GM12878 (cell line): ENCODE data around the gene CCDC34. TPM values are rescaled to one million over a fixed set of nuclear protein-coding genes. Genes with fewer than 3 reads are reported as not detected.

Experiments used
- ATAC-seq: fragments of 200-7000 bp; cut with Tn5 transposase; 3 replicates; pipeline ENCODE4 v1.9.1; 2020; ENCODE audit warnings: mild to moderate bottlenecking, moderate library complexity
- BruUV-seq: library from RNA; stranded (reverse); fragments of 400-500 nt; replicated peaks from 2 replicates; lab custom pipeline; 2021; lab: Mats Ljungman, UMichigan
- CTCF ChIA-PET: fragments of 300-600 bp; sonication (Branson Sonifier 250); formaldehyde crosslinking; extraction: SDS; loops from one replicate; lab custom pipeline; 2021; ENCODE audit warnings: inconsistent platforms; lab: Yijun Ruan, JAX
- POLR2A ChIA-PET: fragments of 350-600 bp; formaldehyde crosslinking; extraction: SDS; loops from one replicate; lab custom pipeline; 2021; ENCODE audit warnings: inconsistent platforms; lab: Charles Lee
- RAD21 ChIA-PET: fragments of 300-600 bp; sonication (Branson Sonifier 250); formaldehyde crosslinking; loops from one replicate; lab custom pipeline; 2023; ENCODE audit warnings: antibody characterized with exemption; ENCODE audit not compliant: unreplicated experiment; lab: Charles Lee
- SMC1A ChIA-PET: fragments of 300-600 bp; sonication (Branson Sonifier 250); formaldehyde crosslinking; loops from one replicate; lab custom pipeline; 2023; ENCODE audit not compliant: unreplicated experiment, uncharacterized antibody; lab: Charles Lee
- DNase-seq: peaks from one replicate; pipeline ENCODE4 v3.0.0-alpha.2; 2011; ENCODE audit warnings: low read depth, low spot score
- FAIRE-seq: peaks from 3 replicates; lab custom pipeline; 2011; peaks lifted over from hg19 to GRCh38; lab: Jason Lieb, UNC
- H2AFZ ChIP-seq: 2 replicates; pipeline ENCODE4 v1.6.0; 2011; ENCODE audit warnings: low read depth, low read length, control low read depth; ENCODE audit not compliant: control insufficient read depth
- H3K27ac ChIP-seq: 2 replicates; pipeline ENCODE4 v1.5.1; 2011; ENCODE audit warnings: control low read depth; ENCODE audit not compliant: control insufficient read depth, insufficient read depth
- H3K27me3 ChIP-seq, 2 experiments: replicated peaks in 1 of 2; 2 replicates each; pipeline versions ENCODE4 v1.6.0 to v1.6.1; 2011; ENCODE audit warnings: low read length in 1 of 2; ENCODE audit not compliant: control insufficient read depth in 2 of 2, insufficient read depth in 2 of 2
- H3K36me3 ChIP-seq, 2 experiments: 2 replicates each; pipeline ENCODE4 v1.5.1; 2011; ENCODE audit warnings: low read length in 1 of 2; ENCODE audit not compliant: control insufficient read depth in 2 of 2, insufficient read depth in 2 of 2
- H3K4me1 ChIP-seq: 2 replicates; pipeline ENCODE4 v1.6.1; 2011; ENCODE audit warnings: mild to moderate bottlenecking, low read length, moderate library complexity, mixed read lengths; ENCODE audit not compliant: control insufficient read depth, insufficient read depth
- H3K4me2 ChIP-seq: 2 replicates; pipeline ENCODE4 v1.6.0; 2011; ENCODE audit warnings: control low read depth; ENCODE audit not compliant: control insufficient read depth, insufficient read depth
- H3K4me3 ChIP-seq: fragments of 200-600 bp; sonication (generic); 2 replicates; pipeline ENCODE4 v1.5.1; 2016
- H3K79me2 ChIP-seq: 2 replicates; pipeline ENCODE4 v1.6.0; 2011; ENCODE audit warnings: low read length; ENCODE audit not compliant: control insufficient read depth, insufficient read depth
- H3K9ac ChIP-seq: 2 replicates; pipeline ENCODE4 v1.8.0; 2011; ENCODE audit warnings: low read length, control low read depth, mixed read lengths; ENCODE audit not compliant: control insufficient read depth, insufficient read depth
- H3K9me3 ChIP-seq: replicated peaks from 3 replicates; pipeline ENCODE4 v1.5.1; 2011; ENCODE audit warnings: mild to moderate bottlenecking, low read length; ENCODE audit not compliant: control insufficient read depth, insufficient read depth
- H4K20me1 ChIP-seq: 2 replicates; pipeline ENCODE4 v1.6.0; 2011; ENCODE audit not compliant: control insufficient read depth, insufficient read depth
- EED ChIP-seq: sonication (generic); IDR thresholded peaks from 2 replicates; pipeline ENCODE4 v1.6.1; 2016; ENCODE audit warnings: antibody characterized with exemption, low read depth
- KLF5 ChIP-seq: fragments of 450-650 bp; IDR thresholded peaks from 2 replicates; pipeline ENCODE4 v1.6.1; 2014; ENCODE audit warnings: mild to moderate bottlenecking; ENCODE audit not compliant: partially characterized antibody
- MXI1 ChIP-seq: fragments of 150-350 bp; IDR thresholded peaks from 2 replicates; pipeline ENCODE4 v1.6.1; 2011; ENCODE audit warnings: low read depth, mild to moderate bottlenecking, inconsistent platforms, low read length, improper control_type of control experiment
- MYB ChIP-seq: fragments of 150-350 bp; IDR thresholded peaks from 2 replicates; pipeline ENCODE4 v1.6.1; 2014; ENCODE audit warnings: mild to moderate bottlenecking, low read depth, low read length, borderline replicate concordance
- NRF1 ChIP-seq: conservative IDR thresholded peaks from 2 replicates; pipeline ENCODE4 v1.6.1; 2011; ENCODE audit warnings: mild to moderate bottlenecking, low read depth, low read length, improper control_type of control experiment
- RELA ChIP-seq: fragments of 450-650 bp; IDR thresholded peaks from 2 replicates; pipeline ENCODE4 v1.8.0; 2014; ENCODE audit warnings: borderline replicate concordance; ENCODE audit not compliant: partially characterized antibody
- SUPT20H ChIP-seq: IDR thresholded peaks from 2 replicates; pipeline ENCODE4 v1.6.1; 2011; ENCODE audit warnings: low read depth, mild to moderate bottlenecking, low read length, moderate library complexity, borderline replicate concordance; ENCODE audit not compliant: control insufficient read depth
- ZBTB33 ChIP-seq: fragments of 450-650 bp; IDR thresholded peaks from 2 replicates; pipeline ENCODE4 v1.6.1; 2017; ENCODE audit warnings: mild to moderate bottlenecking
- ZBTB4 ChIP-seq: fragments of 450-650 bp; formaldehyde crosslinking; IDR thresholded peaks from 2 replicates; pipeline ENCODE4 v1.4.0; 2022; ENCODE audit warnings: mild to moderate bottlenecking, moderate library complexity
- ZNF622 ChIP-seq: fragments of 450-650 bp; IDR thresholded peaks from 2 replicates; pipeline ENCODE4 v1.6.1; 2017; ENCODE audit warnings: mild to moderate bottlenecking, inconsistent platforms
- ZSCAN29 ChIP-seq: fragments of 450-650 bp; IDR thresholded peaks from 2 replicates; pipeline ENCODE4 v1.6.1; 2017; ENCODE audit warnings: mild to moderate bottlenecking, moderate library complexity
- WGBS: methylation state at CpG from one replicate; pipeline ENCODE4 v1.1.6; 2016; ENCODE audit warnings: low lambda C conversion rate; ENCODE audit not compliant: insufficient replicate concordance, insufficient coverage; ENCODE audit errors: missing lambda C conversion rate; 5-methylcytosine and 5-hydroxymethylcytosine counted together
- in situ Hi-C: fragments of 300-500 bp; cut with MboI; formaldehyde crosslinking; loops from 9 replicates; pipeline ENCODE4 v1.14.3; 2018; ENCODE audit warnings: mixed read lengths
- intact Hi-C: fragments of 100-400 bp; cut with micrococcal nuclease; formaldehyde crosslinking; loops from one replicate; pipeline ENCODE4 v1.14.2; 2022; ENCODE audit not compliant: unreplicated experiment
- polyA plus RNA-seq, 11 experiments: library from polyadenylated mRNA; depleted of rRNA in 4 of 11; unstranded in 6 of 11; stranded (reverse) in 5 of 11; fragments of >200 nt; fragmentation: Nextera tagmentation in 4 of 11; fragmentation: Illumina TruSeq in 1 of 11; extraction: Ambion mirVana in 4 of 11; extraction: Trizol in 1 of 11; gene quantifications; 1 replicate in 1 of 11; 2 replicates in 10 of 11; pipeline versions ENCODE4 v1.2.1 to v1.2.3, GENCODE V29; 2011 to 2016; ENCODE audit warnings: inconsistent platforms in 2 of 11, missing spikeins in 2 of 11, low read depth in 1 of 11
- total RNA-seq, 4 experiments: library from RNA; depleted of rRNA in 3 of 4; stranded (reverse); fragments of >200 nt in 3 of 4; fragmentation: Illumina TruSeq in 1 of 4; extraction: Trizol in 1 of 4; gene quantifications; 2 replicates each; pipeline versions ENCODE4 v1.2.1 to v1.2.3, GENCODE V29; 2013 to 2021

CCDC34 gene
- total and polyA plus RNA-seq, 10 of the 15 experiments (the other 5 are each of a cell fraction or from before 2014, with no cell fraction given): 6.2 to 39.1 (median 14.6) TPM

- no peak; the same call in 2 of the 3 replicates for ATAC-seq
- CTCF ChIA-PET: interaction anchor here (1.0 to 1.5 kb wide), 2 partner anchors 100 to 114 kb away, joined by 3 to 4 read pairs; no protein-coding TSS in a partner anchor
- no peak overlapping the region for H3K4me2 ChIP-seq
These were observed 22.2 kb upstream of the CCDC34 start for GRCh38 chr11:27385245-27385644.

More at GRCh38 chr11:27385245-27385644, 22.2 kb upstream of the CCDC34 start:
- Histone ChIP-seq H4K20me1 (no peaks in the 10 kb centered on the region), H3K4me1 (no peaks in the 10 kb centered on the region), H3K9me3 (no peaks in the 10 kb centered on the region), H3K36me3 (no peaks in the 10 kb centered on the region), H3K4me3 (no peak overlapping the region), H2AFZ (no peak overlapping the region), H3K27me3 (no peaks in the 10 kb centered on the region; a peak in 1 of 4 replicates), H3K27ac (no peak overlapping the region), H3K79me2 (no peaks in the 10 kb centered on the region), H3K9ac (no peak overlapping the region)
- no TSS peak for BruUV-seq
- DNase-seq (no peak), FAIRE-seq (no peak)
- intact Hi-C loops (no loop called here), in situ Hi-C loops (no loop called here)
- no peak for TF ChIP-seq KLF5
- TF ChIP-seq MXI1: no peak
- TF ChIP-seq SUPT20H: no peak
- no peak for TF ChIP-seq ZSCAN29
- TF ChIP-seq ZNF622: no peak
- no peak for TF ChIP-seq NRF1
- TF ChIP-seq ZBTB33: no peak
- no peak for TF ChIP-seq MYB
- TF ChIP-seq EED: no peak
- no peak for TF ChIP-seq ZBTB4 (CRISPR knock-in tag)
- no peak for TF ChIP-seq RELA
- POLR2A ChIA-PET: no interaction called here
- WGBS: 45% methylated on average over 5 of the region's 5 CpGs
- RAD21 ChIA-PET: no interaction called here
- SMC1A ChIA-PET: interaction anchor here (1.6 to 1.8 kb wide), 2 partner anchors 11 to 200 kb away, joined by 3 to 4 read pairs; no protein-coding TSS in a partner anchor
